Measurements from ENCODE around the gene CDKL1. TPM values are rescaled to one million over a fixed set of nuclear protein-coding genes. Genes with fewer than 3 reads are reported as not detected.

CDKL1 gene
- total RNA-seq, 1 donor from 2014 or later: 5.4 TPM

DNA sequence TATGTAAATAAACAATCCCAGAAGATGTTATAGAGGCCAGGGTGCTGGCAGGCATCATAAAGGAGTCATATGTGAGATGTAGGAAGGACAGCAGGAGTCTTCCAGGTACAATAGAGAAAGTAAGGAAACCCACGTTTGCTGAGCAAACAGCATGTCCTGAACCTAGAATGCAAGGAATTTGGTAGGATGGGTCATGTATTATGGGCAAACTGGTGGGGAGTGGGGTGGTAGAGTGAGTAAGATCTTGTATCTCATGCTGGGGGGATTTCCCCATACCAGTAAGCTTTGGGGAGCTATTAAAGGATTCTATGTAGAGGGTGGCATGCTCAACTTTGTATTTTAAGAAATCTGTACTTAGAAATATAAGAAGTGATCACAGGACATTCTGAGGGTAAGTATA lies 41.0 kb downstream of the CDKL1 start:
- no peak overlapping the region for H3K27ac ChIP-seq (ENCODE audit: low read depth, low read length)
- DNase-seq (ENCODE audit: low read depth) (no peak), FAIRE-seq (no peak)
- peaks cover 12% of the 10 kb centered on the region for H3K4me1 ChIP-seq (ENCODE audit: insufficient read depth, low read length)
- H3K4me2 ChIP-seq (ENCODE audit: low read length): no peak overlapping the region
- peaks cover 22% of the 10 kb centered on the region for H3K4me1 Mint-ChIP-seq (ENCODE audit: low read depth, unreplicated experiment)
- no peak overlapping the region for H3K27ac Mint-ChIP-seq (ENCODE audit: unreplicated experiment)
- no peak overlapping the region for H3K4me3 ChIP-seq (ENCODE audit: insufficient read depth, low read depth, low read length)
- H3K4me3 Mint-ChIP-seq (ENCODE audit: unreplicated experiment): no peak overlapping the region
- H3K36me3 ChIP-seq (ENCODE audit: insufficient read depth, low read length): no peaks in the 10 kb centered on the region
- no peak overlapping the region for H2AFZ ChIP-seq (ENCODE audit: low read depth, low read length)
- peaks cover 2% of the 10 kb centered on the region for H3K9me3 Mint-ChIP-seq (ENCODE audit: unreplicated experiment)
- peaks cover 14% of the 10 kb centered on the region for H3K36me3 Mint-ChIP-seq (ENCODE audit: low read depth, unreplicated experiment)
- H3K27me3 Mint-ChIP-seq (ENCODE audit: low read depth, unreplicated experiment): no peaks in the 10 kb centered on the region
- H3K9ac ChIP-seq (ENCODE audit: low read length): no peak overlapping the region
- no peaks in the 10 kb centered on the region for H3K27me3 ChIP-seq (ENCODE audit: insufficient read depth, low read length)
- no peaks in the 10 kb centered on the region for H3K9me3 ChIP-seq (ENCODE audit: insufficient read depth, low read depth, low read length)
- no peaks in the 10 kb centered on the region for H3K79me2 ChIP-seq (ENCODE audit: insufficient read depth, low read length)
- TF ChIP-seq, protein P1, sequence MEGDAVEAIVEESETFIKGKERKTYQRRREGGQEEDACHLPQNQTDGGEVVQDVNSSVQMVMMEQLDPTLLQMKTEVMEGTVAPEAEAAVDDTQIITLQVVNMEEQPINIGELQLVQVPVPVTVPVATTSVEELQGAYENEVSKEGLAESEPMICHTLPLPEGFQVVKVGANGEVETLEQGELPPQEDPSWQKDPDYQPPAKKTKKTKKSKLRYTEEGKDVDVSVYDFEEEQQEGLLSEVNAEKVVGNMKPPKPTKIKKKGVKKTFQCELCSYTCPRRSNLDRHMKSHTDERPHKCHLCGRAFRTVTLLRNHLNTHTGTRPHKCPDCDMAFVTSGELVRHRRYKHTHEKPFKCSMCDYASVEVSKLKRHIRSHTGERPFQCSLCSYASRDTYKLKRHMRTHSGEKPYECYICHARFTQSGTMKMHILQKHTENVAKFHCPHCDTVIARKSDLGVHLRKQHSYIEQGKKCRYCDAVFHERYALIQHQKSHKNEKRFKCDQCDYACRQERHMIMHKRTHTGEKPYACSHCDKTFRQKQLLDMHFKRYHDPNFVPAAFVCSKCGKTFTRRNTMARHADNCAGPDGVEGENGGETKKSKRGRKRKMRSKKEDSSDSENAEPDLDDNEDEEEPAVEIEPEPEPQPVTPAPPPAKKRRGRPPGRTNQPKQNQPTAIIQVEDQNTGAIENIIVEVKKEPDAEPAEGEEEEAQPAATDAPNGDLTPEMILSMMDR (IDR thresholded peaks at IDR 0.05; ENCODE audit: insufficient read depth, low read depth, low read length): no peak
- no peak for TF ChIP-seq EZH2 (IDR thresholded peaks at IDR 0.05; ENCODE audit: insufficient read depth, low read length)
- H4K20me1 ChIP-seq (ENCODE audit: insufficient read depth, low read length): no peaks in the 10 kb centered on the region

GRCh38 chr14:50354527-50354926 lies 42.2 kb downstream of the CDKL1 start:
- Mint-ChIP-seq H3K27me3 (ENCODE audit: low read depth, unreplicated experiment) (no peaks in the 10 kb centered on the region), H3K36me3 (ENCODE audit: low read depth, unreplicated experiment) (peaks cover 14% of the 10 kb centered on the region), H3K4me3 (ENCODE audit: unreplicated experiment) (no peak overlapping the region), H3K4me1 (ENCODE audit: low read depth, unreplicated experiment) (peaks cover 26% of the 10 kb centered on the region), H3K27ac (ENCODE audit: unreplicated experiment) (no peak overlapping the region), H3K9me3 (ENCODE audit: unreplicated experiment) (peaks cover 2% of the 10 kb centered on the region)
- H3K4me2 ChIP-seq (ENCODE audit: low read length): no peak overlapping the region
- H4K20me1 ChIP-seq (ENCODE audit: insufficient read depth, low read length): no peaks in the 10 kb centered on the region
- H3K4me1 ChIP-seq (ENCODE audit: insufficient read depth, low read length): peaks cover 15% of the 10 kb centered on the region
- H3K9ac ChIP-seq (ENCODE audit: low read length): no peak overlapping the region
- no peaks in the 10 kb centered on the region for H3K9me3 ChIP-seq (ENCODE audit: insufficient read depth, low read depth, low read length)
- DNase-seq (ENCODE audit: low read depth) (no peak), FAIRE-seq (no peak)
- no peaks in the 10 kb centered on the region for H3K36me3 ChIP-seq (ENCODE audit: insufficient read depth, low read length)
- H3K27ac ChIP-seq (ENCODE audit: low read depth, low read length): no peak overlapping the region
- no peak overlapping the region for H3K4me3 ChIP-seq (ENCODE audit: insufficient read depth, low read depth, low read length)
- no peaks in the 10 kb centered on the region for H3K79me2 ChIP-seq (ENCODE audit: insufficient read depth, low read length)
- TF ChIP-seq EZH2 (IDR thresholded peaks at IDR 0.05; ENCODE audit: insufficient read depth, low read length): no peak
- TF ChIP-seq, protein P1 (IDR thresholded peaks at IDR 0.05; ENCODE audit: insufficient read depth, low read depth, low read length): no peak
- H3K27me3 ChIP-seq (ENCODE audit: insufficient read depth, low read length): no peaks in the 10 kb centered on the region
- H2AFZ ChIP-seq (ENCODE audit: low read depth, low read length): no peak overlapping the region

DNA sequence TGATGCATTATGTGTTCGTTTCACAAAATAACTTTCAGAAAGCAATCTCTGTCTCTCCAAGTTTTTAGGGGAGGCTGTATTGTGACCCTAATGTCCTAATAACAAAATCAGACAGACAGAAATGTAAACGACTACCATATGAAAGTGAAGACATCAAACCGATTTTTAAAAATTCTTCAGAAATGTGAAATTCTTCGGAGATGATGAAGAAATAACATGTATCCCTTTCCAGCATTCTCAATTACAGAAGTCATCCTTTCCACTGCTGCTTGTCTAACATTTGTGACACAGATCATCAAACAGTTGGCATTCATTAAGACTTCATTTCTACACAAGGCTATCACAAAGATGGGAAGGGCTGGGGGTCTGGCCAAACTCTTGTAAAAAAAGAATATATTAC lies 43.6 kb downstream of the CDKL1 start:
- Mint-ChIP-seq H3K9me3 (ENCODE audit: unreplicated experiment) (peaks cover 2% of the 10 kb centered on the region), H3K36me3 (ENCODE audit: low read depth, unreplicated experiment) (peaks cover 14% of the 10 kb centered on the region), H3K4me3 (ENCODE audit: unreplicated experiment) (no peak overlapping the region), H3K27me3 (ENCODE audit: low read depth, unreplicated experiment) (no peaks in the 10 kb centered on the region), H3K4me1 (ENCODE audit: low read depth, unreplicated experiment) (peaks cover 32% of the 10 kb centered on the region), H3K27ac (ENCODE audit: unreplicated experiment) (peak overlapping the region; percentile 19)
- Histone ChIP-seq H3K36me3 (ENCODE audit: insufficient read depth, low read length) (no peaks in the 10 kb centered on the region), H3K9me3 (ENCODE audit: insufficient read depth, low read depth, low read length) (no peaks in the 10 kb centered on the region), H3K9ac (ENCODE audit: low read length) (no peak overlapping the region), H3K27me3 (ENCODE audit: insufficient read depth, low read length) (no peaks in the 10 kb centered on the region), H3K4me2 (ENCODE audit: low read length) (no peak overlapping the region), H3K4me1 (ENCODE audit: insufficient read depth, low read length) (peaks cover 15% of the 10 kb centered on the region), H4K20me1 (ENCODE audit: insufficient read depth, low read length) (no peaks in the 10 kb centered on the region), H3K27ac (ENCODE audit: low read depth, low read length) (no peak overlapping the region), H2AFZ (ENCODE audit: low read depth, low read length) (no peak overlapping the region), H3K4me3 (ENCODE audit: insufficient read depth, low read depth, low read length) (no peak overlapping the region), H3K79me2 (ENCODE audit: insufficient read depth, low read length) (no peaks in the 10 kb centered on the region)
- FAIRE-seq (no peak), DNase-seq (ENCODE audit: low read depth) (no peak)
- TF ChIP-seq, protein P1 (IDR thresholded peaks at IDR 0.05; ENCODE audit: insufficient read depth, low read depth, low read length): no peak
- no peak for TF ChIP-seq EZH2 (IDR thresholded peaks at IDR 0.05; ENCODE audit: insufficient read depth, low read length)

All from astrocyte (in vitro differentiated cells and primary cell).